ENCODE data around the gene MSI2.

- TF ChIP-seq POLR2A (IDR thresholded peaks at IDR 0.05) (no peak), CTCF (IDR thresholded peaks at IDR 0.05) (no peak)
These were observed 19.5 kb upstream of the MSI2 start for GRCh38 chr17:57236686-57237299.

Measured in thyroid gland (tissue), 4 donors.